NCI-H460 (cell line): Measurements from ENCODE around the gene METTL6. TPM values are rescaled to one million over a fixed set of nuclear protein-coding genes. Genes with fewer than 3 reads are reported as not detected.
"Not testable (repeated sequence)": the region's sequence is repeated elsewhere in the genome, so short reads cannot be mapped to it uniquely, and the experiment has no call there.

Source experiments
- DNase-seq: peaks from one replicate; pipeline ENCODE4 v3.0.0-alpha.2; 2016; ENCODE audit warnings: low read depth; ENCODE audit errors: extremely low read depth
- small RNA-seq, 2 experiments: library from RNA; depleted of rRNA; stranded (forward); fragments of <200 nt; gene quantifications; one replicate each; pipeline ENCODE3, GENCODE V24; 2014
- total RNA-seq: library from RNA; depleted of rRNA; stranded (reverse); fragments of >200 nt; shearing (Covaris generic); gene quantifications from 2 replicates; pipeline ENCODE4 v1.2.3, GENCODE V29; 2014; rRNA removed

Gene METTL6
- total RNA-seq, 1 experiment from 2014 or later = 34.7 TPM

GRCh38 chr3:15375461-15376000 lies 51.8 kb downstream of the METTL6 start:
- DNase-seq = no peak

- no peak for DNase-seq
These were observed 54.4 kb downstream of the METTL6 start for GRCh38 chr3:15372918-15373317.

DNA sequence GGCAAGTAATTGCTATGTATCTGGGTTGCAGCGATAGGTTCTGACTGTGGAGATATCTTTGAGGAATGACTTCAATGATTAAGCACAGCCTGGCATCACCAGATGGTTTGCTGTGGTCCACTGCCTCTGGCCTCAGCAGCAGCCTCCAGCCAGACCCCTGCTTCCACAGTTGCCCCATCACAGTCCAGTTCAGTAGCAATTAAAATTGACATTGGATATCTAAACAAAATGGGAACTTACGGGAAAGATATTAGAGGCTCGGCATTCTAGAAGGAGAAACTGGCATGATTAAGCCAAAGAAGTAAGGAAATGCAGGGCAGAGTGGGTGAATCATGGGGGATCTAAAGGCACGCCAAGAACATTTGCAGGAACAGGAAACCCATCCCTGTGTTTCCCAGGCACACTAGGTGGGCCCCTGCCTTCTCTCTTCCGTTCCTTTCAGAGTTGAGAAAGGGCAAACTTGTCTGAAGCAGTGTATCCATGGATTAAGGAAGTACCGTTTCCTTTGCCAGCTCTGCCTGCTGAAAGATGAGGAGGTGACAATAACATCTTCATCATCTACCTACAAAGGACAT lies 58.7 kb downstream of the METTL6 start:
- DNase-seq = no peak

- no peak for DNase-seq
These were observed 60.3 kb downstream of the METTL6 start for GRCh38 chr3:15367059-15367458.

DNA sequence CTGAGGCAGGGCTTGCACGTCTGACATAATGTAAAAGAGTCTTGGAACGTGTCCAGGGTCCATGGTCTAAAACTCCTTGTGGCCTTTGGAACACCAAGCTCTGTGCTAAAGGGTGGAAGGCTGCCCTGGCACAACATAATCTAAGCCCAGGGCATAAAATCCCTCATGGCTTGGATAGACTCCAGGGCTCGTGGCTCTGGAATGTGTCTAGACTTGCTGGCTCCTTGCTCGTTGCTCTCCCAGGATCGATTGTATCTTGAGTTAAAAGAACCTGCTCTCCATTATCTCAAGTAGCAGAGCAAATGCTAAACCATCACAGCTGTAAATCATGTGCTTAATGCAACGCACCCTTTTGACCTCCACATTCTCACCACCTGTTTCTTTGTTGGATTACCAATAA lies 63.3 kb downstream of the METTL6 start:
- not testable (repeated sequence) for DNase-seq

DNA sequence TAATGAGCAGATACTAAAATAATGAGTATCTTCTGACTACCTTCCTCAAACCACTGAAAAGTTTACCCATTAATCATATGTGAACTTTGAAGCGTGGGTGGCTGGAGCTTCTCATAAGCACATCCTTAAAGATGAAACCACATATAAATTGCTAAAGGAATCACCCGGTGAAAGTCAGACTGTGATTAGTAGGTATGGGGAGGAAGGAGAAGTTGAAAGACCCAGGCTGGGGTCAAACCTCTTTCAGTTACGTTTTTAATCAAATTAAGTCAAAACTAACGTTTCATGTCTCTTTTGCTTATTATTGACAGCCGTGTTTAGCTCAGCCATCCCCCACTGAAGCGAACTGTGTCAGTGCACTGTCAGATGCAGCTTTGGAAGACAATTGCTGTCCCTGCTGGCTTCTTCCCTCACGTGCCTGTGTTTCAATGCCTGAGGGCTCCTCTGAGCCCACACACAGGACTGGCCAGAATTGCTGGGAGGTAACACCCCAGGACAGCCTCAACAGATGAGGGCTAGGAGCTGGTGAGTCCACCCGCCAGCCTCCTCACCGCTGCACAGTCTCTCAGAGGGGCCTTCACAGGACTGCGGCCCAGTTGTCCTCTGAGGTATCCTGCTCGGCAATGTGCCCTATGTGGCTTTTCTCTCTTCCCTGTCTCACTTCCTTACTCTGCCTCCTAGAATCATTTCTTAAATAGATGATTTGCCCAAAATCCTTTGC lies 65.7 kb downstream of the METTL6 start:
- DNase-seq = no peak

DNA sequence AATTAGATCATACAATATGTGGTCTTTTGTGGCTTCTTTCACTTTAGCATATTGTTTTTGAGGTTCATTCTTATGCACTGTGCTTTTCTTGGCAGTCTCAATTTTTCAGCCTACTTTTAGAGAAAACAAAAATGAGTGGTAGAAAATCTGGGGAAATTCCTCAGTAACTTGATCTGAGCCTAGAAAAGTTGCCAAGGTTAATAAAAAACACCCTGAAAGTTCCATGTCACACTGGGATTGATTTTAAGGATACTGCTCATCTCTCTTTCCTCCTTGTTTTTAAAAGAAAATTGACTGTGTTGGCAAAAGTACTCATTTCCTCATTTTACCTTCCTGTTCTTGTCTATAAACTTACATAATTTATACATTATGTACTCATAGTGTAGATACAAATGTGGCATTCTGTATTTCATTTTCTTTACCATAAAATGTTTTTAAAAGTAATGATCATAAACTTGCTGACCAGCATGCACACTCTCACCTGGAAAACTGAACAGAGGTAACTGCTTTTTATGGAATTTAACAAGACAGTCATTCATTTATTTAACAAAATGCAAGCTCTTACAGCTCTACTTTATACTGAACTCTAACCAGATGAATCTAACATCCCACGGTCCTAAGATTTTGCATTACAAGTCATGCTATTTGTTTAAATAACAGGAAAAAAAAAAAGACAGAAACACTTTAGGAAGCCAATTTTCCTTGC lies 66.4 kb downstream of the METTL6 start:
- DNase-seq = no peak

Small RNA genes lying within 50 kb of the gene (small RNA-seq; reads per million reads assigned to genes)
- gene HMGN2P7 (0 reads per million in 2 experiments), gene RNU6-1024P (0 reads per million in 2 experiments)

Other genes with a start within 250 kb of the METTL6 start
- gene CAPN7, start 221.3 kb downstream of the METTL6 start, total RNA-seq = 25.1 and 30.3 TPM in 2 replicates
- 5.2 and 5.6 TPM in 2 replicates for gene SH3BP5, start 95.0 kb downstream of the METTL6 start, total RNA-seq
- gene EAF1, start 54 bp upstream of the METTL6 start, total RNA-seq = 24.1 and 24.8 TPM in 2 replicates
- gene COLQ, start 94.2 kb upstream of the METTL6 start, total RNA-seq = not detected in 2 replicates
- 22.5 and 25.2 TPM in 2 replicates for gene HACL1, start 174.0 kb upstream of the METTL6 start, total RNA-seq
- 18.1 and 23.6 TPM in 2 replicates for gene BTD, start 174.2 kb upstream of the METTL6 start, total RNA-seq